H9 (cell line): ENCODE measurements around the gene ITPR3. TPM values are rescaled to one million over a fixed set of nuclear protein-coding genes. Genes with fewer than 3 reads are reported as not detected.

Source experiments
- DNase-seq: peaks from one replicate; pipeline ENCODE4 v3.0.0-alpha.2; 2017
- H2AFZ ChIP-seq: one replicate; pipeline ENCODE4 v1.6.1; 2013; ENCODE audit warnings: mild to moderate bottlenecking, low read length, control low read depth, moderate library complexity
- H2AK5ac ChIP-seq: 2 replicates; pipeline ENCODE4 v1.6.1; 2013; ENCODE audit warnings: low read length, control low read depth, mixed read lengths; ENCODE audit not compliant: insufficient read length
- H2BK120ac ChIP-seq: one replicate; pipeline ENCODE4 v1.6.1; 2013; ENCODE audit warnings: low read depth, mild to moderate bottlenecking, low read length, control low read depth, inconsistent platforms; ENCODE audit not compliant: poor library complexity, severe bottlenecking
- H2BK12ac ChIP-seq: 2 replicates; pipeline ENCODE4 v1.6.1; 2013; ENCODE audit warnings: low read length, control low read depth, mixed read lengths, low read depth; ENCODE audit not compliant: insufficient read length
- H2BK15ac ChIP-seq: 2 replicates; pipeline ENCODE4 v1.6.1; 2013; ENCODE audit warnings: low read depth, low read length, control low read depth
- H2BK20ac ChIP-seq: one replicate; pipeline ENCODE4 v1.6.1; 2013; ENCODE audit warnings: low read depth, mild to moderate bottlenecking, low read length, control low read depth, inconsistent platforms; ENCODE audit not compliant: poor library complexity, severe bottlenecking
- H2BK5ac ChIP-seq: 2 replicates; pipeline ENCODE4 v1.6.1; 2013; ENCODE audit warnings: low read length, control low read depth, mixed read lengths; ENCODE audit not compliant: insufficient read length
- H3K14ac ChIP-seq: 2 replicates; pipeline ENCODE4 v1.6.1; 2013; ENCODE audit warnings: low read length, control low read depth; ENCODE audit not compliant: insufficient read depth
- H3K18ac ChIP-seq: 2 replicates; pipeline ENCODE4 v1.6.1; 2013; ENCODE audit warnings: low read depth, mild to moderate bottlenecking, mixed read lengths, low read length, control low read depth; ENCODE audit not compliant: insufficient read length
- H3K23ac ChIP-seq: 2 replicates; pipeline ENCODE4 v1.6.1; 2013; ENCODE audit warnings: low read length, control low read depth, mixed read lengths, low read depth; ENCODE audit not compliant: insufficient read length
- H3K23me2 ChIP-seq: 2 replicates; pipeline ENCODE4 v1.6.1; 2013; ENCODE audit warnings: low read depth, mild to moderate bottlenecking, mixed read lengths, low read length, control low read depth; ENCODE audit not compliant: insufficient read length, poor library complexity, severe bottlenecking
- H3K27ac ChIP-seq: 2 replicates; pipeline ENCODE4 v1.5.1; 2013; ENCODE audit warnings: low read length, control low read depth, mixed read lengths, low read depth; ENCODE audit not compliant: insufficient read length
- H3K27me3 ChIP-seq: 2 replicates; pipeline ENCODE4 v1.6.1; 2013; ENCODE audit warnings: low read length, control low read depth, inconsistent platforms; ENCODE audit not compliant: insufficient read depth
- H3K4ac ChIP-seq: 2 replicates; pipeline ENCODE4 v1.6.1; 2013; ENCODE audit warnings: low read depth, mild to moderate bottlenecking, control low read depth, inconsistent platforms, low read length, moderate library complexity
- H3K4me1 ChIP-seq: 2 replicates; pipeline ENCODE4 v1.6.1; 2013; ENCODE audit warnings: low read length, control low read depth, inconsistent platforms; ENCODE audit not compliant: insufficient read depth
- H3K4me2 ChIP-seq: 2 replicates; pipeline ENCODE4 v1.6.1; 2013; ENCODE audit warnings: low read length, control low read depth, mixed read lengths; ENCODE audit not compliant: insufficient read length, insufficient read depth
- H3K56ac ChIP-seq: 2 replicates; pipeline ENCODE4 v1.6.1; 2013; ENCODE audit warnings: low read depth, mild to moderate bottlenecking, mixed read lengths, low read length, control low read depth; ENCODE audit not compliant: insufficient read length
- H3K79me1 ChIP-seq: 2 replicates; pipeline ENCODE4 v1.6.1; 2013; ENCODE audit warnings: low read depth, mild to moderate bottlenecking, moderate library complexity, low read length, control low read depth, inconsistent platforms; ENCODE audit not compliant: insufficient read depth, poor library complexity, severe bottlenecking
- H3K79me2 ChIP-seq: 2 replicates; pipeline ENCODE4 v1.6.1; 2013; ENCODE audit warnings: low read length, control low read depth, inconsistent platforms; ENCODE audit not compliant: insufficient read depth
- H3K9ac ChIP-seq: 2 replicates; pipeline ENCODE4 v1.6.1; 2013; ENCODE audit warnings: low read length, control low read depth, mixed read lengths; ENCODE audit not compliant: insufficient read length; ENCODE audit errors: extremely low read depth
- H3K9me3 ChIP-seq: one replicate; pipeline ENCODE4 v1.6.1; 2013; ENCODE audit warnings: low read depth, low read length, inconsistent platforms; ENCODE audit not compliant: control insufficient read depth
- H3T11ph ChIP-seq: one replicate; pipeline ENCODE4 v1.6.1; 2013; ENCODE audit warnings: mild to moderate bottlenecking, low read length, control low read depth, inconsistent platforms
- H4K20me1 ChIP-seq: one replicate; pipeline ENCODE4 v1.6.1; 2013; ENCODE audit not compliant: control insufficient read depth, insufficient read length, insufficient read depth
- H4K5ac ChIP-seq: 2 replicates; pipeline ENCODE4 v1.6.1; 2013; ENCODE audit warnings: low read depth, mild to moderate bottlenecking, mixed read lengths, low read length, control low read depth; ENCODE audit not compliant: insufficient read length
- H4K8ac ChIP-seq: replicated peaks from 2 replicates; pipeline ENCODE4 v1.6.1; 2013; ENCODE audit warnings: low read length, control low read depth, mixed read lengths, low read depth; ENCODE audit not compliant: insufficient read length
- H4K91ac ChIP-seq: 2 replicates; pipeline ENCODE4 v1.6.1; 2013; ENCODE audit warnings: low read depth, mild to moderate bottlenecking, moderate library complexity, mixed read lengths, low read length, control low read depth; ENCODE audit not compliant: insufficient read length
- H3K27ac Mint-ChIP-seq, 3 experiments: 2 replicates in 2 of 3; 3 replicates in 1 of 3; pipeline ENCODE4 v1.8.0; 2020 to 2021; ENCODE audit warnings: mixed read lengths in 3 of 3, mild to moderate bottlenecking in 1 of 3, moderate library complexity in 1 of 3
- H3K27me3 Mint-ChIP-seq: 2 replicates; pipeline ENCODE4 v1.8.0; 2021; ENCODE audit warnings: low read depth, mild to moderate bottlenecking, moderate library complexity, mixed read lengths
- H3K36me3 Mint-ChIP-seq, 3 experiments: 2 replicates in 2 of 3; 3 replicates in 1 of 3; pipeline ENCODE4 v1.8.0; 2020 to 2021; ENCODE audit warnings: low read depth in 3 of 3, mixed read lengths in 3 of 3; ENCODE audit not compliant: insufficient read depth in 1 of 3
- H3K4me1 Mint-ChIP-seq, 2 experiments: 2 replicates each; pipeline ENCODE4 v1.8.0; 2020; ENCODE audit warnings: mixed read lengths in 2 of 2
- H3K4me3 Mint-ChIP-seq, 2 experiments: 2 replicates in 1 of 2; 3 replicates in 1 of 2; pipeline ENCODE4 v1.8.0; 2020 to 2021; ENCODE audit warnings: mild to moderate bottlenecking in 2 of 2, mixed read lengths in 2 of 2, moderate library complexity in 1 of 2
- H3K9me3 Mint-ChIP-seq, 2 experiments: 2 replicates in 1 of 2; 3 replicates in 1 of 2; pipeline ENCODE4 v1.8.0; 2020; ENCODE audit warnings: mild to moderate bottlenecking in 2 of 2, mixed read lengths in 2 of 2, moderate library complexity in 1 of 2
- CTCF ChIP-seq: fragments of 200-600 bp; sonication (generic); conservative IDR thresholded peaks from 3 replicates; pipeline ENCODE4 v1.8.0; 2021; ENCODE audit warnings: antibody characterized with exemption, mild to moderate bottlenecking
- WGBS: extraction: QIAGEN DNeasy Blood & Tissue Kit; methylation state at CpG from one replicate; pipeline ENCODE4 v1.1.7; 2013; ENCODE audit warnings: missing lambda C conversion rate, low lambda C conversion rate, mixed read lengths; ENCODE audit not compliant: insufficient read length; ENCODE audit errors: extremely low coverage; 5-methylcytosine and 5-hydroxymethylcytosine counted together
- total RNA-seq: library from RNA; stranded (reverse); gene quantifications from 2 replicates; pipeline ENCODE4 v1.2.1, GENCODE V29; 2021

The ITPR3 gene
- total RNA-seq, 1 experiment from 2014 or later = 40.3 TPM

- no peak overlapping the region for H3K4me3 Mint-ChIP-seq
Observed at GRCh38 chr6:33707771-33708170, 86.6 kb downstream of the ITPR3 start.

More at GRCh38 chr6:33707771-33708170, 86.6 kb downstream of the ITPR3 start:
- Histone ChIP-seq H2AK5ac (no peak overlapping the region), H2BK20ac (no peak overlapping the region), H3K27me3 (no peaks in the 10 kb centered on the region), H3K18ac (no peak overlapping the region), H2AFZ (no peak overlapping the region), H3K14ac (no peak overlapping the region), H4K20me1 (no peaks in the 10 kb centered on the region), H3K4me1 (peaks cover 10% of the 10 kb centered on the region; the same call in 1 of the 2 replicates), H4K8ac (no peak overlapping the region), H4K5ac (no peak overlapping the region), H3K79me1 (peaks cover 7% of the 10 kb centered on the region), H2BK15ac (no peak overlapping the region), H2BK120ac (no peak overlapping the region), H3K79me2 (peaks cover 2% of the 10 kb centered on the region; the same call in 1 of the 2 replicates), H3K56ac (no peak overlapping the region), H3K23me2 (peaks cover 5% of the 10 kb centered on the region), H2BK12ac (no peak overlapping the region), H3K4ac (no peak overlapping the region), H3K9ac (no peak overlapping the region), H2BK5ac (no peak overlapping the region), H3T11ph (no peak overlapping the region), H3K23ac (no peak overlapping the region), H3K4me2 (no peak overlapping the region), H3K9me3 (no peaks in the 10 kb centered on the region), H4K91ac (no peak overlapping the region), H3K27ac (no peak overlapping the region)
- H3K27ac Mint-ChIP-seq = peak overlapping the region in 1 of 3 experiments; percentile 65; a peak in 1 of 7 replicates
- DNase-seq = no peak
- H3K36me3 Mint-ChIP-seq = peaks cover 22 to 61% (median 47%) of the 10 kb centered on the region in 3 experiments; a peak in 6 of 7 replicates
- WGBS = no CpG with 5 or more reads among the region's 5 CpGs
- H3K4me1 Mint-ChIP-seq = peaks cover 41 to 46% of the 10 kb centered on the region in 2 experiments
- H3K9me3 Mint-ChIP-seq = no peaks in the 10 kb centered on the region
- H3K27me3 Mint-ChIP-seq = no peaks in the 10 kb centered on the region; the same call in none of the 2 replicates
- no peak for TF ChIP-seq CTCF
